Measurements from ENCODE around the gene AADAT. TPM values are rescaled to one million over a fixed set of nuclear protein-coding genes. Genes with fewer than 3 reads are reported as not detected.

Gene AADAT
- total RNA-seq, 3 donors from 2014 or later (not counting 1 experiment from before 2014, with no cell fraction given) = not detected

DNA sequence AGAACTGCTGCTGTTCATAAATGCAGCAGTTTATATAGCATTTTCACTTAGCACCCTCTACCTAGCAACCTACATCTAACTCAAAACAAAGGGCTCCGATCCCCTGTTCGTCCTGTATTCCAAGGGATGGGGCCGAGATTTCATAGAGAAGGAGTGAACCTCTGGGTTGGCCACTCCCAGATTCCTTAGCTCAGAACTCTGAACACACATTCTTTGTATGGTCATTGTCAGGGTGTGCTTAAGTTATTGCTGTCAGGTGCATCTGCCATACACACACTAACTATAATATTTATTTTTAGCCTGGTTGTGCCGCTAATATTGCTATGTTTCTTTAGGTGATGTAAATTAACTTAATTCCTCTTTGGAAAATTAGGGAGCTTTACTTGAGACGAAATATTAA lies 47.7 kb upstream of the AADAT start:
- intact Hi-C loops (cut with micrococcal nuclease) = no loop called here
- no peaks in the 10 kb centered on the region for H3K36me3 ChIP-seq (ENCODE audit: control insufficient read depth, insufficient read depth, low read length)
- H3K27ac ChIP-seq (ENCODE audit: low read length) = no peak overlapping the region
- Mint-ChIP-seq H3K36me3 (no peaks in the 10 kb centered on the region), H3K4me3 (no peak overlapping the region), H3K27ac (no peak overlapping the region), H3K4me1 (peaks cover 0 to 6% of the 10 kb centered on the region in 2 donors), H3K27me3 (ENCODE audit: low read depth in 2 of 2) (no peaks in the 10 kb centered on the region), H3K9me3 (peaks cover 0 to 4% of the 10 kb centered on the region in 2 donors)
- ATAC-seq (no peak), DNase-seq (no peak)
- H3K9me3 ChIP-seq (ENCODE audit: control insufficient read depth, insufficient read depth, low read length) = peaks cover 5% of the 10 kb centered on the region
- WGBS (ENCODE audit: insufficient coverage) = 62% methylated on average over 3 of the region's 5 CpGs
- H3K27me3 ChIP-seq (ENCODE audit: control insufficient read depth, insufficient read depth, low read length) = no peaks in the 10 kb centered on the region
- H3K4me3 ChIP-seq (ENCODE audit: low read length) = no peak overlapping the region
- TF ChIP-seq, protein P1, sequence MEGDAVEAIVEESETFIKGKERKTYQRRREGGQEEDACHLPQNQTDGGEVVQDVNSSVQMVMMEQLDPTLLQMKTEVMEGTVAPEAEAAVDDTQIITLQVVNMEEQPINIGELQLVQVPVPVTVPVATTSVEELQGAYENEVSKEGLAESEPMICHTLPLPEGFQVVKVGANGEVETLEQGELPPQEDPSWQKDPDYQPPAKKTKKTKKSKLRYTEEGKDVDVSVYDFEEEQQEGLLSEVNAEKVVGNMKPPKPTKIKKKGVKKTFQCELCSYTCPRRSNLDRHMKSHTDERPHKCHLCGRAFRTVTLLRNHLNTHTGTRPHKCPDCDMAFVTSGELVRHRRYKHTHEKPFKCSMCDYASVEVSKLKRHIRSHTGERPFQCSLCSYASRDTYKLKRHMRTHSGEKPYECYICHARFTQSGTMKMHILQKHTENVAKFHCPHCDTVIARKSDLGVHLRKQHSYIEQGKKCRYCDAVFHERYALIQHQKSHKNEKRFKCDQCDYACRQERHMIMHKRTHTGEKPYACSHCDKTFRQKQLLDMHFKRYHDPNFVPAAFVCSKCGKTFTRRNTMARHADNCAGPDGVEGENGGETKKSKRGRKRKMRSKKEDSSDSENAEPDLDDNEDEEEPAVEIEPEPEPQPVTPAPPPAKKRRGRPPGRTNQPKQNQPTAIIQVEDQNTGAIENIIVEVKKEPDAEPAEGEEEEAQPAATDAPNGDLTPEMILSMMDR (IDR thresholded peaks at IDR 0.05) = no peak
- peaks cover 4% of the 10 kb centered on the region for H3K4me1 ChIP-seq (ENCODE audit: control insufficient read depth, insufficient read depth, low read length)

DNA sequence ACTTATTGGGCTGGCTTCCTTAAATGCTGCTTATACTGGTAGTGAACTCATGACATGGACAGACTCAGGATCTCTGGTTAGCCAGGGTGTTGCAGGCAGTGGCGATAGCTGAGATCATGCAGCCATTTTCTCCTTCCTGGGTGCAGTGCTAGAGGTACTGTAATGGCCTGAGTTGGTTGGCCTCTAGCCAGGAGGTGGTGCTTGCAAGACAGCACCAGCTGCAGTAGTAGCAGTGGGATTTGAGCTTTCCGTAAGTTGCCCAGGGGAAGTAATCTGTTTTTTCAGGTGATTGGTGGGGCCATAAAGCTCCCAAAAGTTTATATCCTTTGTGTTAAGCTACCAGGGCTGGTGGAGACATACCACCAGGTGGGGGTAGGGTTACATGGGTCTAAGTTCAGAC lies 45.1 kb upstream of the AADAT start:
- Histone ChIP-seq H3K9me3 (ENCODE audit: control insufficient read depth, insufficient read depth, low read length) (peaks cover 8% of the 10 kb centered on the region), H3K36me3 (ENCODE audit: control insufficient read depth, insufficient read depth, low read length) (no peaks in the 10 kb centered on the region), H3K4me3 (ENCODE audit: low read length) (no peak overlapping the region), H3K27ac (ENCODE audit: low read length) (no peak overlapping the region), H3K27me3 (ENCODE audit: control insufficient read depth, insufficient read depth, low read length) (no peaks in the 10 kb centered on the region), H3K4me1 (ENCODE audit: control insufficient read depth, insufficient read depth, low read length) (peaks cover 4% of the 10 kb centered on the region)
- Mint-ChIP-seq H3K4me1 (peaks cover 0 to 6% of the 10 kb centered on the region in 2 donors), H3K9me3 (peaks cover 0 to 4% of the 10 kb centered on the region in 2 donors), H3K4me3 (no peak overlapping the region), H3K27me3 (ENCODE audit: low read depth in 2 of 2) (no peaks in the 10 kb centered on the region), H3K27ac (no peak overlapping the region), H3K36me3 (no peaks in the 10 kb centered on the region)
- DNase-seq (no peak), ATAC-seq (no peak)
- WGBS (ENCODE audit: insufficient coverage) = 75% methylated on average over 2 of the region's 2 CpGs
- intact Hi-C loops (cut with micrococcal nuclease) = no loop called here
- TF ChIP-seq, protein P1 (IDR thresholded peaks at IDR 0.05) = no peak

DNA sequence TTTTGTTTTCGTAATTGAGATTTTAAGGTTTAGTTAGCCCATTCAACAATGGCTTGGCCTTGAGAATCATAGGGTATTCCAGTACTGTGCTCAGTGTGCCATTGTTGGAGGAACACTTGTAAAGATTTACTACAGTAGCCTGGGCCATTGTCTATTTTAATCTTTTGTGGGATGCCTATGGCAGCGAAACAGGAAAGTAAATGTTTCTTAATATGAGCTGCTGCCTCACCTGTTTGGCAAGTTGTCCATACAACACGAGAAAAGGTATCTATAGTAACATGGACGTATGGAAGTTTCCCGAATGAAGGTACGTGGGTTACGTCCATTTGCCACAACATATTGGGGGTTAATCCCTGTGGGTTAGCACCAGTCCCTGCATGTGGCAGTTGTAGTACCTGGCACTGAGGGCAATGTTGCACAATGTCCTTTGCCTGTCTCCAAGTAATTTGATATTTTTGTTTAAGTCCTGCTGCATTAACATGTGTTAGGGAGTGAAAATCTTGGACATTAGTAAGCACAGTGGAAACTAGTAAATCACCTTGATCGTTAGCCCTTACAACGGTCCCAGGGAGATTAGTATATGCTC lies 38.6 kb upstream of the AADAT start:
- Histone ChIP-seq H3K4me3 (ENCODE audit: low read length) (no peak overlapping the region), H3K4me1 (ENCODE audit: control insufficient read depth, insufficient read depth, low read length) (no peaks in the 10 kb centered on the region), H3K36me3 (ENCODE audit: control insufficient read depth, insufficient read depth, low read length) (no peaks in the 10 kb centered on the region), H3K27me3 (ENCODE audit: control insufficient read depth, insufficient read depth, low read length) (no peaks in the 10 kb centered on the region), H3K9me3 (ENCODE audit: control insufficient read depth, insufficient read depth, low read length) (peaks cover 8% of the 10 kb centered on the region), H3K27ac (ENCODE audit: low read length) (no peak overlapping the region)
- H3K36me3 Mint-ChIP-seq = no peaks in the 10 kb centered on the region
- intact Hi-C loops (cut with micrococcal nuclease) = no loop called here
- H3K4me1 Mint-ChIP-seq = no peaks in the 10 kb centered on the region
- no peak for ATAC-seq
- H3K27ac Mint-ChIP-seq = no peak overlapping the region
- DNase-seq = no peak
- TF ChIP-seq, protein P1 (IDR thresholded peaks at IDR 0.05) = no peak
- H3K9me3 Mint-ChIP-seq = peaks cover 0 to 3% of the 10 kb centered on the region in 2 donors
- no peak overlapping the region for H3K4me3 Mint-ChIP-seq
- H3K27me3 Mint-ChIP-seq (ENCODE audit: low read depth in 2 of 2) = no peaks in the 10 kb centered on the region
- WGBS (ENCODE audit: insufficient coverage) = 85% methylated on average over 9 of the region's 9 CpGs

DNA sequence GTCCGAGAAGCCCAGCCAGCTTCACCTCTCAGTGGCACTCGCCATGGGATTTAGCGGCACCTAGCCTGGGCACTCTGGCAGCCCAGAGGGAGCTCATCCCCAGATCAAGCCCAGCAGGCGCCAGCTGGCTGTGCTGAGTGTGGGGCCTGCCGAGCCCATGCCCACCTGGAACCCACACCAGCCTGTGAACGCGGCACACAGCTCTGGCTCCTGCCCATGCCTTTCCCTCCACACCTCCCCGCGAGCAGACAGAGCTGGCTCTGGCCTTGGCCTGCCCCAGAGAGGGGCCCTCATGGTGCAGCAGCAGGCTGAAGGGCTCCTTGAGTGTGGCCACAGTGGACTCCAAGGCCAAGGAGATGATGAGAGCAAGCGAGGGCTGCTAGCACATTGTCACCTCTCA lies 38.0 kb upstream of the AADAT start:
- no peaks in the 10 kb centered on the region for H3K9me3 Mint-ChIP-seq
- no peaks in the 10 kb centered on the region for H3K36me3 Mint-ChIP-seq
- H3K4me3 Mint-ChIP-seq = no peak overlapping the region
- Histone ChIP-seq H3K4me1 (ENCODE audit: control insufficient read depth, insufficient read depth, low read length) (no peaks in the 10 kb centered on the region), H3K4me3 (ENCODE audit: low read length) (no peak overlapping the region), H3K27ac (ENCODE audit: low read length) (no peak overlapping the region), H3K27me3 (ENCODE audit: control insufficient read depth, insufficient read depth, low read length) (no peaks in the 10 kb centered on the region), H3K36me3 (ENCODE audit: control insufficient read depth, insufficient read depth, low read length) (no peaks in the 10 kb centered on the region), H3K9me3 (ENCODE audit: control insufficient read depth, insufficient read depth, low read length) (peaks cover 3% of the 10 kb centered on the region)
- H3K4me1 Mint-ChIP-seq = no peaks in the 10 kb centered on the region
- no peaks in the 10 kb centered on the region for H3K27me3 Mint-ChIP-seq (ENCODE audit: low read depth in 2 of 2)
- TF ChIP-seq, protein P1 (IDR thresholded peaks at IDR 0.05) = no peak
- WGBS (ENCODE audit: insufficient coverage) = 92% methylated on average over 10 of the region's 10 CpGs
- ATAC-seq = peak in 1 of 3 donors; percentile 24
- intact Hi-C loops (cut with micrococcal nuclease) = no loop called here
- DNase-seq = no peak
- no peak overlapping the region for H3K27ac Mint-ChIP-seq
